GM18498 (cell line): Measurements from ENCODE around the gene EN1.

Experiments
- ATAC-seq: cut with Tn5 transposase; IDR thresholded peaks from one replicate; pipeline ENCODE4 v1.9.1; 2021; ENCODE audit warnings: mild to moderate bottlenecking, moderate library complexity; ENCODE audit not compliant: unreplicated experiment

The EN1 gene

GRCh38 chr2:118826093-118826492 is 21.4 kb downstream of the EN1 start:
- ATAC-seq: no peak

DNA sequence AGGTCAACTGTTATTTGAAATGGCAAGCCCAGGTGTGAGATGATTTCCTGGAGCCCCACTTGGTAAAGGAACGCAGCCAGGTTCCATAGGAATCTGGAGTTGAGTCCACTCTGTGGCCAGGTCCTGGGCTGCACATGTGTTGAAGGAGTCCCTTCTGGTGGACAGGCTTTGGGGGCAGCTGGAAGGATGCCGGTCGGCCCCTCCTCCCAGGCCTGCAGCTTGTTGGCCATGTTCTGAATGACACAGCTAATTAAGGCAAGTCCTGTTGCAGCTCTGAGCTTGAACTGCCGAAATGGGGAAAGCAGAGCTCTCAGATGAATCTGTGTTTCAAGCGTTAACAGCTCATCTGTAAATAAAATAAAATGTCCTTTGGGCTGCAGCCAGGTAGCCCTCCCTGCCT is 23.8 kb downstream of the EN1 start:
- ATAC-seq: no peak

GRCh38 chr2:118822572-118822971 is 24.9 kb downstream of the EN1 start:
- no peak for ATAC-seq

- ATAC-seq: no peak
Measured at GRCh38 chr2:118822015-118822414, 25.4 kb downstream of the EN1 start.

DNA sequence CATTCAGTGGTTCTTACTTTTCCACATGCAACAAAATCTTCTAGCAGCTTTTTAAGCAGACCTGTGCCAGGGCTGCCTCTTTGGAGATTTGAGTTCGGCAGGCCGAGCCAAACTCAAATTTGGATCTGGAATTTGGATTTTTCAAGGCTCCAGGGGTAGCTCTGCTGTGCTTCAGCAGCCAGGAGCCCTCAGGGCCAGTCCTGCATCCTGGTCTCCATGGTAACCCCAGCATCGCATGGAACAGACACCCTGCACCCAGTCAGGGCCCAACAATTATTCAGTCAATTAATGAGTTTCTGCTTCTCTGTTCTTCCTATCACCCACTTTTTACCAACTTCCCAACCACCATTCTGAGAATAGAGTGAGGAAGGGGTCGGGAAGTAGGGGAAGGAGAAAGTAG is 30.0 kb downstream of the EN1 start:
- ATAC-seq: no peak

GRCh38 chr2:118816669-118817068 is 30.8 kb downstream of the EN1 start:
- ATAC-seq: no peak

DNA sequence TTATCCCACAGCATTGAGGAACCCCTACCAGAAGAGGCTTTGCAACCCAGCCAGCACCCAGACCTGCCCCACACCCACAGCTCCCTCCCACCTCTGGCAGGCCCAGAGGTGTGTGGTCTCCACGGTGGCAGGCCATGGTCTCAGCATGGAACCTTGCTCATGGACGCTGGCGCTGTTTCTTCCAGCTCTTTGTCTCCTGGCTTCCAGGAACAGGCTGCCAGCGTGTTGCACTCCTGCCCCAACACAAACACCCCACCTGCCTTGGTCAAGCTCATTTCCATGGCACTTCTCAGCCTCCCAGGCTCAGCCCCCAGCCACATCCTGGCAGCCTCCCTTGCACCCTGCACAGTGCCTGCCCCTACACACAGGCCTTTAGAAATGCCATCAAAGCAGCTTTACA is 31.7 kb downstream of the EN1 start:
- ATAC-seq: no peak

DNA sequence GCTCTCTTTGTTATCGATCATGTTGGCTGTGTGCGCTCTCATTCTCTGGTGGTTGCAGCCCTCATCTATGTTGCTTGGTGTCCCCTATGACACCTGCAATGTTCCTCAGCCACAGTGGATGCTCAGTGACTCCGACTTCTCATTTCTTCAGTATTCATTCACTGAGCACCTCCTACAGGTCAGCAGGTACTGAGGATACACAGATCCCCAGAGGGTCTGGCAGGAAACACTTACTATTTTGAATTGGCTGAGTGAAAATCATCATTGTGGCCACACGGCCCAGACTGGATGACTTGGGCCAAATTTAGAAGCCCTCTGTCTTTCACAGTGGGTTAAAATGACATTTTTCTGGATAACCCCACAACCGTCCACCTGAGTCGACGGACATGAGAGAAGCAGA is 32.1 kb downstream of the EN1 start:
- ATAC-seq: no peak

DNA sequence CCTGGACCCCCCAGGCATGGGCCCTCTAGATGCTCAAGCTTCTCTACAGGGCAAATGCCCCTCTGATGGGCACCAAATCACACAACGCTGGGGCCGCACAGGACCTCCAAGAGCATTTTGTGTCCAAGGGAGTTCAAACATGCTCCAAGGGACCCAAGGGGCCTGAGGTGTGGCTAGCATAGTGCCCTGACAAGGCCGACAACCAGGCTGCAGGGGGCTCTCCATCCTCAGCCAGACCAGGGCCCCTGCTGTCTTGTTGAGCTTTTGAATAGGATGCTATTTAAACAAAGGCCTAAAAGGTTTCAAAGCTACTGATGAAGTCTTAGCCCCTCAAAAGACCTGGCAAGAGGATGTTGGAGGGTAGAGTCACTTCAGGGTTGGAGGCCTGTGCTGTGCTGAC is 33.1 kb downstream of the EN1 start:
- no peak for ATAC-seq

- no peak for ATAC-seq
Measured at GRCh38 chr2:118813601-118814339, 33.7 kb downstream of the EN1 start.

DNA sequence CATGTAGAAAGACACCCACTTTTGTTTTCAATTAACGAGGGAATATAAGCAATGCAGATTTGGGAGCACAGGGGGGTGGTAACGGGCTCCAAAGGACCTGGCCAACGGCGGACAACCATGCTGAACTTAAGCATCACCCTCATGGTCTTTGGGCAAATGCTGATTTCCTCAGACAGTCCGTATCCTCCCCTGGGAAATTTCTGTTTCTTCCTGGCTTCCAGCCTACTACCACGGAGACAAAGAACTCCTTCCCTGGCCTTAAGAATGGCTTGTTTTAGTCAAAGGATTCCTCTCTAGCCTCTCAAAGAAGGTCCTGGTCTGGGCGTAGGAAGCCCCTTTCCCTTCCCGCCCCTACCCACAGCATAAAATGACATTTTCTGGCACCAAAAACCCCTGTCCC is 34.3 kb downstream of the EN1 start:
- ATAC-seq: no peak

DNA sequence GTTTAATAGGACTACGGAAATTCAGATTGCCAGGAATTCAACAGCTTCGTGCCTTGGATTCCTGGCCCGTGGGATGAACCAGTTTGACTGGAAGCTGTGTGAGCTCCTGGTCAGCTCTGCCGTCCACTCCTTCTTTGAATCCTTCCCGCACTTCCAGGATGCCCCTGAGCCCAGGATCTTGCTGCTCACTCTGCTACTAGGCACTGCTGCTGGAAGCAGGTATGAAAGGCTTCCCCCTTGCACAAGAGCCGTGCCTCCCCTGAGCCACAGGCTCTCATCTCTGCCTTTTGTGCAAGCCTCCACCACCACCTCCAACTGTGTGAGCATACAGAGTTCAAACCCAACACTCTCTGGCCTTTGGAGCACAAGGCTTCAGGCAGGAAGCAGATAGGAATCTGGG is 34.9 kb downstream of the EN1 start:
- no peak for ATAC-seq

DNA sequence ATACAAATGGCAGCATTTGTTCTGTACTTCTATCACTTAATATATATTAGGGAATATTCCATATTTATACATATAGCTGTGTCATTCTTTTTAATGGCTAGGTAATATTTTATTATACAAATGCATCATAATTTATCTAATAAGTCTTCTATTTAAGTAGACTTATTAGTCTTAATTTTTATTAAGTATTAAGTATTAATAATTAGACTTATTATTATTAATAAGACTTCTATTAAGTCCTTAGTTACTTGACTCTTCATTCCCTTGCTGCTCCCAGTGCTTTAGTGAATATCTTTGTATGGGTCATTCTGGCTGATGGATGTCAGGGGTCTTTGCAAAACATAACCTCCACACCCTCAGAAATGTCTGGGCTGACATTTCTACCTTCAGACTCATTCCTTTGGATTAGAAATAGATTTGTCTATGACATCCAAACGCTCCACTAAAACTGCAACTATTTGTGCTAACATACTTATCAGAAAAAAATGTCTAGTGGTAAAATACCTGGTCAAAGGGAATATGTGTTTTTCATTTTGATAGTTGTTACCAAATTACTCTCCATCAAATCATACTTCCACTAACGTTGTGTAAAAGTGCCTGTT is 35.8 kb downstream of the EN1 start:
- ATAC-seq: no peak

GRCh38 chr2:118810766-118811165 is 36.7 kb downstream of the EN1 start:
- no peak for ATAC-seq

DNA sequence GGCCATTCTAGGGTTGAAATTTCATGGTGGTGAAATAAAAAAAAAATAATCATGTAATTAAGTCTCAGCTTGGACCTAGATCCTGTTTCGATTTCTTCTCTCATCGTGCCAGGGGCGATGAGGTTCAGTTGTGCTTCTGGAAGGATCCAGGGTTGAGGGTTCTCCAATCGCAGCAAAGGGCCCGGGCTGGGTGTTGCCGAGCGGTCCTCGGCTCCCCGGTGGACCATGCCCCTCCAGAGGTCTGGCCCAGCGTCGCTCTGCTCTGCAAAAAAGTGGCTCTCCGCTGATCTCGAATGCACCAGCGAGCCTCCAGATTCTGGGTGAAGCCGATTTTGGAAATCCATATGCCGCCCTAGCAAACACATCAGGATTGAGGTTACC is 39.0 kb downstream of the EN1 start:
- ATAC-seq: no peak

GRCh38 chr2:118807668-118808428 is 39.6 kb downstream of the EN1 start:
- no peak for ATAC-seq

DNA sequence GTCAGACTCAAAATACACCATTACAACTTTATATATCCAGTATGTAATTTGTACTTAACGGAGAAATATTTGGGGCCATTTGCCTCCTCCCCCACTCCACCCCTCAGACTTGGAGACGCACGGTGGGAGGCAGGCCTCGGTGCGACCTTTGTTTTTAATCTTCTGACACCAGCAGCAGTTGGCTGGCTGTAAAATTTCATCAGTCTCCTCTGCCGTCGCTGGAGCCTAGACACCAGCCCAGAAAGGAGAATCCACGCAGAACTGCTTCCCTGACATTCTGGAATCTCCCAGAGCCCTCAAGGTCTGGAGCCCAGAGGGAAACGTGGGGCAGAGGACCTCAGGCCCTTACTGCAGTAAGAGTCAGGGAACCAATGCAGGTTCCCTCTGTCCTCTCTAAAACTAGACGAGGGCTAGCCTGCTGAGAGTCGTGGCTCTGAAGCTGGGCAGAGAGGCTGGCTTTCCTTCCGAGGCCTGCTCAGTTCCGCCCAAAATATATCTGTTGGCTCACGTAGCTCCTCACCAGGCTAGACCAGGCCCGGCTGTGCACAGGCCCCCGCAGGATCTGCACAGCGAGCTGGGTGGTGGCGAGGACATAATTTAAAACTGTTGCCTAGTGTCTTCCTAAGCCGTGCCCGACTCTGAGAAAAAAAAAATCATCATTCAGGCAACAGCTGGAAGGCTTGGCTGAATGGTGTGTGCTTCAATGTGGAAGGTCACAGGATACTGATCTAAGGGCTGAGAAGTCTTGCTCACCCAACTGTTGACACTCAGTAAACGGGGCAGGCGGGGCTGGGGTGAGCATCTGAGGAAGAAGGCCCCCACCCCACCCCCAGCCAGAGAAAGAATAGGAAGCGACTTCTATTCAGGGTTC is 40.4 kb downstream of the EN1 start:
- ATAC-seq: no peak

- ATAC-seq: no peak
Measured at GRCh38 chr2:118805064-118805690, 42.3 kb downstream of the EN1 start.

DNA sequence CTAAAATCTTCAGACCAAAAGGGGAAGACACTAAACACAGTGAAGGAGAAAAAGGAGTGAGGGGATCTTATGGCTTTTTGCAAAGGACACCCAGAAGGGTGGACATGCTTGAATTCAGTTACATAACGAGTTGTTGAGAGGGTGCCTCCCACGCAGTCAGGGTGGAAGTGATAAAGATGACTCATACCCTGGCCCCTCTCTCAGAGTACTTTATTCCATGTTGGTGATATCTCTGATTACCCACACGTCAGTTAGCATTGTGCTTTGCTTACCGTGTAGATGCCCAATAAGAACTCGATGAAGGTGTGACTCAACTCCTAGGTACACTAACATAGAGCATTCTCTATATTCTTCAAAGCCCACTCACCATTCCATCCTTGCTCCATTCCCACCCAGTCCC is 44.4 kb downstream of the EN1 start:
- no peak for ATAC-seq

DNA sequence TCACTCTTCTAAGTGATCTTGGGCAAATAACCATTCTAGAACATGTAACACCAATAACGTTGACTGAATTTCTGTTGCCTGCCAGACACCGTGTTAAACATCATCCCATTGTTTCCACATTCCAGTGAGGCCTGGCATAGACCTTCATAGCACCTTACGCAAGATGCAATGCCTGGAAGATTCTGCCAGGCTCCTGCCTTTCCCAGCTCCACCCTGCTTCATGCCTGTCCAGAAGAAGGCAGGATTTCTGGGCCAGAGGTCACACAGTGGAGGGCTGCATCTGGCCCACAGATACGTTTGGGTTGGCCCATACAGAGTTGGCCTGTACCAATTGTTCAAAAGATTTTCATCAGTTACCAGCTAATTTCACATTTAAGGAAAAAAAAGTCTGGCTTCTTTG is 46.3 kb downstream of the EN1 start:
- no peak for ATAC-seq

DNA sequence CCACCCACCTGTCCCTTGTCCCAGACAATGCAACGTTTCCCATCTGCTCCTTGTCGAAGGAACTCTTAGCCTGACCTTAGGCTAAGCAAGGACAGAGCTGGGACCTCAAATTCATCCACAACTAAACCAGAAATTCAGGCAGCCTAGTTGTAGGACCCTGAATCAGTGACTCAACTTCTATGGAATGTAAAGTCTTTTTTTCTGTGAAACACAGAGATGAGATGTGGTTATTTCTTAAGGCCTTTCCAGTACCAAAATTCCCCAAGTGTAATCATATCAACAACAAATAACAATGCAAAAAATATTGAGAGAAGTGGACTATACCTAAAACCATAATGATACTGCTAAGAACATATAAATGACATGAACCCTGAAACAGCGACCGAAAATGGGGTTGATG is 46.7 kb downstream of the EN1 start:
- no peak for ATAC-seq
